ENCODE data around the gene CAPS. TPM values are rescaled to one million over a fixed set of nuclear protein-coding genes. Genes with fewer than 3 reads are reported as not detected.

The CAPS gene
- total RNA-seq, 1 donor from 2014 or later = 8.2 TPM

- Histone ChIP-seq H3K27me3 (ENCODE audit: control insufficient read depth, insufficient read depth, low read length) (no peaks in the 10 kb centered on the region), H3K4me3 (ENCODE audit: low read depth, low read length) (no peak overlapping the region), H3K36me3 (ENCODE audit: control insufficient read depth, insufficient read depth, low read length) (peaks cover 58% of the 10 kb centered on the region)
- DNase-seq (ENCODE audit: low read depth) (no peak), FAIRE-seq (no peak)
- TF ChIP-seq CTCF (IDR thresholded peaks at IDR 0.05; ENCODE audit: insufficient read depth, low read length, severe bottlenecking) = no peak
These were observed 13.4 kb downstream of the CAPS start for GRCh38 chr19:5927441-5927821.

- Histone ChIP-seq H3K27me3 (ENCODE audit: control insufficient read depth, insufficient read depth, low read length) (no peaks in the 10 kb centered on the region), H3K36me3 (ENCODE audit: control insufficient read depth, insufficient read depth, low read length) (peaks cover 60% of the 10 kb centered on the region), H3K4me3 (ENCODE audit: low read depth, low read length) (no peak overlapping the region)
- DNase-seq (ENCODE audit: low read depth) (no peak), FAIRE-seq (no peak)
- TF ChIP-seq CTCF (IDR thresholded peaks at IDR 0.05; ENCODE audit: insufficient read depth, low read length, severe bottlenecking) = no peak
These were observed 15.1 kb downstream of the CAPS start for GRCh38 chr19:5929179-5929578.

- Histone ChIP-seq H3K36me3 (ENCODE audit: control insufficient read depth, insufficient read depth, low read length) (peaks cover 55% of the 10 kb centered on the region), H3K4me3 (ENCODE audit: low read depth, low read length) (no peak overlapping the region), H3K27me3 (ENCODE audit: control insufficient read depth, insufficient read depth, low read length) (no peaks in the 10 kb centered on the region)
- TF ChIP-seq CTCF (IDR thresholded peaks at IDR 0.05; ENCODE audit: insufficient read depth, low read length, severe bottlenecking) = no peak
- no peak for DNase-seq (ENCODE audit: low read depth)
- no peak for FAIRE-seq
These were observed 15.6 kb downstream of the CAPS start for GRCh38 chr19:5929625-5930024.

- H3K27me3 ChIP-seq (ENCODE audit: control insufficient read depth, insufficient read depth, low read length) = no peaks in the 10 kb centered on the region
- FAIRE-seq (no peak), DNase-seq (ENCODE audit: low read depth) (no peak)
- H3K4me3 ChIP-seq (ENCODE audit: low read depth, low read length) = no peak overlapping the region
- TF ChIP-seq CTCF (IDR thresholded peaks at IDR 0.05; ENCODE audit: insufficient read depth, low read length, severe bottlenecking) = no peak
- H3K36me3 ChIP-seq (ENCODE audit: control insufficient read depth, insufficient read depth, low read length) = peaks cover 52% of the 10 kb centered on the region
These were observed 17.2 kb downstream of the CAPS start for GRCh38 chr19:5931251-5931650.

GRCh38 chr19:5932146-5932545 lies 18.1 kb downstream of the CAPS start:
- no peaks in the 10 kb centered on the region for H3K27me3 ChIP-seq (ENCODE audit: control insufficient read depth, insufficient read depth, low read length)
- H3K4me3 ChIP-seq (ENCODE audit: low read depth, low read length) = no peak overlapping the region
- DNase-seq (ENCODE audit: low read depth) (no peak), FAIRE-seq (no peak)
- H3K36me3 ChIP-seq (ENCODE audit: control insufficient read depth, insufficient read depth, low read length) = peaks cover 49% of the 10 kb centered on the region
- no peak for TF ChIP-seq CTCF (IDR thresholded peaks at IDR 0.05; ENCODE audit: insufficient read depth, low read length, severe bottlenecking)

GRCh38 chr19:5932609-5933262 lies 18.7 kb downstream of the CAPS start:
- no peak for TF ChIP-seq CTCF (IDR thresholded peaks at IDR 0.05; ENCODE audit: insufficient read depth, low read length, severe bottlenecking)
- FAIRE-seq (no peak), DNase-seq (ENCODE audit: low read depth) (no peak)
- no peaks in the 10 kb centered on the region for H3K27me3 ChIP-seq (ENCODE audit: control insufficient read depth, insufficient read depth, low read length)
- H3K36me3 ChIP-seq (ENCODE audit: control insufficient read depth, insufficient read depth, low read length) = peaks cover 46% of the 10 kb centered on the region
- no peak overlapping the region for H3K4me3 ChIP-seq (ENCODE audit: low read depth, low read length)
